Aorta (tissue), 5 donors: ENCODE results near the gene FILIP1. TPM values are rescaled to one million over a fixed set of nuclear protein-coding genes. Genes with fewer than 3 reads are reported as not detected.

Experiments used
- ATAC-seq: fragments of 200-7000 bp; cut with Tn5 transposase; one replicate; pipeline ENCODE4 v1.9.1; 2022; ENCODE audit warnings: moderate library complexity; ENCODE audit not compliant: low FRiP score
- DNase-seq, 2 donors: peaks; one replicate each; pipeline ENCODE4 v3.0.0-alpha.2; 2020
- H3K27ac ChIP-seq, 2 donors: one replicate each; pipeline ENCODE4 v1.5.1; 2013; ENCODE audit warnings: low read length in 2 of 2, mild to moderate bottlenecking in 2 of 2, moderate library complexity in 2 of 2, control low read depth in 1 of 2, inconsistent platforms in 1 of 2, low read depth in 1 of 2
- H3K27me3 ChIP-seq, 2 donors: one replicate each; pipeline ENCODE4 v1.6.1; 2013; ENCODE audit warnings: control low read depth in 1 of 2, low read length in 1 of 2, mild to moderate bottlenecking in 1 of 2, moderate library complexity in 1 of 2; ENCODE audit not compliant: insufficient read depth in 2 of 2, control insufficient read depth in 1 of 2
- H3K36me3 ChIP-seq, 2 donors: one replicate each; pipeline ENCODE4 v1.6.1; 2013; ENCODE audit warnings: control low read depth in 1 of 2, low read length in 1 of 2, mild to moderate bottlenecking in 1 of 2; ENCODE audit not compliant: insufficient read depth in 2 of 2, control insufficient read depth in 1 of 2
- H3K4me1 ChIP-seq, 2 donors: one replicate each; pipeline ENCODE4 v1.6.1; 2013; ENCODE audit warnings: low read length in 2 of 2, control low read depth in 1 of 2, mild to moderate bottlenecking in 1 of 2, moderate library complexity in 1 of 2; ENCODE audit not compliant: insufficient read depth in 2 of 2, control insufficient read depth in 1 of 2
- H3K4me3 ChIP-seq, 2 donors: one replicate each; pipeline ENCODE4 v1.5.1; 2013; ENCODE audit warnings: low read length in 2 of 2, control low read depth in 1 of 2, mild to moderate bottlenecking in 1 of 2
- H3K9me3 ChIP-seq: one replicate; pipeline ENCODE4 v1.6.1; 2013; ENCODE audit warnings: mild to moderate bottlenecking, low read length; ENCODE audit not compliant: control insufficient read depth
- WGBS, 2 donors: extraction: QIAGEN DNeasy Blood & Tissue Kit; methylation state at CpG; one replicate each; pipeline ENCODE4 v1.1.7; 2013; 5-methylcytosine and 5-hydroxymethylcytosine counted together
- intact Hi-C, 2 donors: fragments of 100-400 bp; cut with DNase I; formaldehyde crosslinking; loops; one replicate each; pipeline versions ENCODE4 v1.14.2 to v1.15.0; 2022
- polyA plus RNA-seq, 2 donors: library from polyadenylated mRNA; stranded (reverse); fragments of 200-250 nt; gene quantifications; one replicate each; pipeline ENCODE4 v1.2.3, GENCODE V29; 2013
- total RNA-seq, 2 donors: library from RNA; stranded (reverse); fragmentation: NEBNext Ultra II Directional; extraction: Animal tissue kit (Norgen Biotek cat#: 25700); gene quantifications; one replicate each; pipeline ENCODE4 v1.2.1, GENCODE V29; 2021
- donor health status: healthy with polysubstance abuse.
- donor health status: Bipolar disorder and iron deficiency.
- donor health status: DM: no; HTN: no; CAD: no.
- donor health status: DM: no; HTN: no; CAD: no.
- donor health status: DM: yes; HTN: yes; CAD: no.

FILIP1 gene
- total and polyA plus RNA-seq, 4 donors, result 6.9 to 53.3 (median 21.3) TPM

GRCh38 chr6:75525682-75526081 lies 32.1 kb upstream of the FILIP1 start:
- Histone ChIP-seq H3K27ac (no peak overlapping the region), H3K4me3 (no peak overlapping the region), H3K4me1 (no peaks in the 10 kb centered on the region), H3K9me3 (no peaks in the 10 kb centered on the region), H3K27me3 (no peaks in the 10 kb centered on the region), H3K36me3 (no peaks in the 10 kb centered on the region)
- no peak for ATAC-seq
- intact Hi-C loops, result loop anchor here (1.0 to 10.0 kb wide), 4 partner anchors 161 to 259 kb away; no protein-coding TSS in a partner anchor
- 95 to 96% methylated on average over 3 of the region's 3 CpGs for WGBS, 2 donors
- no peak for DNase-seq

GRCh38 chr6:75524322-75524972 lies 30.8 kb upstream of the FILIP1 start:
- no peak for ATAC-seq
- H3K36me3 ChIP-seq, result no peaks in the 10 kb centered on the region
- 2 to 5% methylated on average over 9 of the region's 9 CpGs for WGBS, 2 donors
- no peak overlapping the region for H3K27ac ChIP-seq
- no peaks in the 10 kb centered on the region for H3K4me1 ChIP-seq
- no peaks in the 10 kb centered on the region for H3K27me3 ChIP-seq
- no peaks in the 10 kb centered on the region for H3K9me3 ChIP-seq
- peak overlapping the region in 1 of 2 donors; percentile 26 for H3K4me3 ChIP-seq
- intact Hi-C loops, result loop anchor here in 1 of 2 donors (10.0 kb wide), 1 partner anchor 160 kb away; no protein-coding TSS in a partner anchor
- DNase-seq, result no peak

GRCh38 chr6:75516757-75517156 lies 23.2 kb upstream of the FILIP1 start:
- no peak overlapping the region for H3K27ac ChIP-seq
- intact Hi-C loops, result no loop called here
- DNase-seq (no peak), ATAC-seq (no peak)
- no peaks in the 10 kb centered on the region for H3K27me3 ChIP-seq
- WGBS, 2 donors, result 40% methylated on average over 2 of the region's 2 CpGs
- peaks cover 0 to 1% of the 10 kb centered on the region in 2 donors for H3K36me3 ChIP-seq
- no peaks in the 10 kb centered on the region for H3K4me1 ChIP-seq
- no peaks in the 10 kb centered on the region for H3K9me3 ChIP-seq
- H3K4me3 ChIP-seq, result no peak overlapping the region

GRCh38 chr6:75512591-75512990 lies 19.0 kb upstream of the FILIP1 start:
- Histone ChIP-seq H3K36me3 (peaks cover 0 to 1% of the 10 kb centered on the region in 2 donors), H3K27ac (no peak overlapping the region), H3K4me3 (no peak overlapping the region), H3K9me3 (no peaks in the 10 kb centered on the region), H3K4me1 (no peaks in the 10 kb centered on the region), H3K27me3 (no peaks in the 10 kb centered on the region)
- DNase-seq, result no peak
- ATAC-seq, result no peak
- 76 to 86% methylated on average over 2 of the region's 2 CpGs for WGBS, 2 donors
- intact Hi-C loops, result no loop called here

GRCh38 chr6:75505424-75505823 lies 11.8 kb upstream of the FILIP1 start:
- no peaks in the 10 kb centered on the region for H3K27me3 ChIP-seq
- H3K4me1 ChIP-seq, result no peaks in the 10 kb centered on the region
- no peaks in the 10 kb centered on the region for H3K9me3 ChIP-seq
- 90 to 91% methylated on average over 2 of the region's 2 CpGs for WGBS, 2 donors
- intact Hi-C loops, result no loop called here
- ATAC-seq (no peak), DNase-seq (no peak)
- H3K36me3 ChIP-seq, result no peaks in the 10 kb centered on the region
- no peak overlapping the region for H3K4me3 ChIP-seq
- H3K27ac ChIP-seq, result no peak overlapping the region

- Histone ChIP-seq H3K27me3 (no peaks in the 10 kb centered on the region), H3K4me3 (no peak overlapping the region), H3K9me3 (no peaks in the 10 kb centered on the region), H3K4me1 (no peaks in the 10 kb centered on the region), H3K36me3 (no peaks in the 10 kb centered on the region), H3K27ac (no peak overlapping the region)
- DNase-seq (no peak), ATAC-seq (peak; percentile 85)
- intact Hi-C loops, result loop anchor here in 1 of 2 donors (5.0 kb wide), 1 partner anchor 217 kb away; no protein-coding TSS in a partner anchor
- WGBS, 2 donors, result 88 to 94% methylated on average over 4 of the region's 4 CpGs
These were observed 11.0 kb upstream of the FILIP1 start for GRCh38 chr6:75504465-75505222.

- Histone ChIP-seq H3K4me1 (no peaks in the 10 kb centered on the region), H3K9me3 (no peaks in the 10 kb centered on the region), H3K27ac (no peak overlapping the region), H3K4me3 (no peak overlapping the region), H3K36me3 (no peaks in the 10 kb centered on the region), H3K27me3 (no peaks in the 10 kb centered on the region)
- WGBS, 2 donors, result 7 to 10% methylated on average over 2 of the region's 2 CpGs
- no peak for ATAC-seq
- DNase-seq, result no peak
- intact Hi-C loops, result loop anchor here in 1 of 2 donors (5.0 kb wide), 1 partner anchor 216 kb away; no protein-coding TSS in a partner anchor
These were observed 9.7 kb upstream of the FILIP1 start for GRCh38 chr6:75503291-75503690.

GRCh38 chr6:75502884-75503283 lies 9.3 kb upstream of the FILIP1 start:
- ATAC-seq (no peak), DNase-seq (no peak)
- H3K9me3 ChIP-seq, result no peaks in the 10 kb centered on the region
- no peaks in the 10 kb centered on the region for H3K27me3 ChIP-seq
- H3K36me3 ChIP-seq, result no peaks in the 10 kb centered on the region
- no peaks in the 10 kb centered on the region for H3K4me1 ChIP-seq
- H3K4me3 ChIP-seq, result no peak overlapping the region
- intact Hi-C loops, result loop anchor here in 1 of 2 donors (5.0 kb wide), 1 partner anchor 216 kb away; no protein-coding TSS in a partner anchor
- WGBS, 2 donors, result 30 to 37% methylated on average over 3 of the region's 3 CpGs
- no peak overlapping the region for H3K27ac ChIP-seq
